Measurements from ENCODE around the gene ADGRG6.

GRCh38 chr6:142387997-142388815 is 86.4 kb downstream of the ADGRG6 start:
- no peak for TF ChIP-seq YY1 (IDR thresholded peaks at IDR 0.05; ENCODE audit: low read depth)
- no peak for TF ChIP-seq EP300 (IDR thresholded peaks at IDR 0.05; ENCODE audit: borderline replicate concordance in 1 of 2, low read depth in 1 of 2, low read length in 1 of 2)
- TF ChIP-seq, protein P1, sequence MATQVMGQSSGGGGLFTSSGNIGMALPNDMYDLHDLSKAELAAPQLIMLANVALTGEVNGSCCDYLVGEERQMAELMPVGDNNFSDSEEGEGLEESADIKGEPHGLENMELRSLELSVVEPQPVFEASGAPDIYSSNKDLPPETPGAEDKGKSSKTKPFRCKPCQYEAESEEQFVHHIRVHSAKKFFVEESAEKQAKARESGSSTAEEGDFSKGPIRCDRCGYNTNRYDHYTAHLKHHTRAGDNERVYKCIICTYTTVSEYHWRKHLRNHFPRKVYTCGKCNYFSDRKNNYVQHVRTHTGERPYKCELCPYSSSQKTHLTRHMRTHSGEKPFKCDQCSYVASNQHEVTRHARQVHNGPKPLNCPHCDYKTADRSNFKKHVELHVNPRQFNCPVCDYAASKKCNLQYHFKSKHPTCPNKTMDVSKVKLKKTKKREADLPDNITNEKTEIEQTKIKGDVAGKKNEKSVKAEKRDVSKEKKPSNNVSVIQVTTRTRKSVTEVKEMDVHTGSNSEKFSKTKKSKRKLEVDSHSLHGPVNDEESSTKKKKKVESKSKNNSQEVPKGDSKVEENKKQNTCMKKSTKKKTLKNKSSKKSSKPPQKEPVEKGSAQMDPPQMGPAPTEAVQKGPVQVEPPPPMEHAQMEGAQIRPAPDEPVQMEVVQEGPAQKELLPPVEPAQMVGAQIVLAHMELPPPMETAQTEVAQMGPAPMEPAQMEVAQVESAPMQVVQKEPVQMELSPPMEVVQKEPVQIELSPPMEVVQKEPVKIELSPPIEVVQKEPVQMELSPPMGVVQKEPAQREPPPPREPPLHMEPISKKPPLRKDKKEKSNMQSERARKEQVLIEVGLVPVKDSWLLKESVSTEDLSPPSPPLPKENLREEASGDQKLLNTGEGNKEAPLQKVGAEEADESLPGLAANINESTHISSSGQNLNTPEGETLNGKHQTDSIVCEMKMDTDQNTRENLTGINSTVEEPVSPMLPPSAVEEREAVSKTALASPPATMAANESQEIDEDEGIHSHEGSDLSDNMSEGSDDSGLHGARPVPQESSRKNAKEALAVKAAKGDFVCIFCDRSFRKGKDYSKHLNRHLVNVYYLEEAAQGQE (IDR thresholded peaks at IDR 0.05; ENCODE audit: low read depth, low read length): no peak
- peak; percentile 76 for TF ChIP-seq CTCF (IDR thresholded peaks at IDR 0.05)
- TF ChIP-seq, protein P2, sequence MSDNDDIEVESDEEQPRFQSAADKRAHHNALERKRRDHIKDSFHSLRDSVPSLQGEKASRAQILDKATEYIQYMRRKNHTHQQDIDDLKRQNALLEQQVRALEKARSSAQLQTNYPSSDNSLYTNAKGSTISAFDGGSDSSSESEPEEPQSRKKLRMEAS (IDR thresholded peaks at IDR 0.05; ENCODE audit: low read depth): no peak
